PC-9 (cell line): ENCODE results near the gene COMMD2. TPM values are rescaled to one million over a fixed set of nuclear protein-coding genes. Genes with fewer than 3 reads are reported as not detected.

Experiments
- BruUV-seq: library from RNA; stranded (reverse); fragments of 400-500 nt; replicated peaks from 2 replicates; lab custom pipeline; 2021; lab: Mats Ljungman, UMichigan
- CTCF ChIA-PET: fragments of 300-600 bp; sonication (Branson Sonifier 250); formaldehyde crosslinking; loops from one replicate; lab custom pipeline; 2022; ENCODE audit warnings: antibody characterized with exemption; lab: Charles Lee
- POLR2A ChIA-PET: fragments of 300-600 bp; sonication (Branson Sonifier 250); formaldehyde crosslinking; loops from one replicate; lab custom pipeline; 2022; ENCODE audit warnings: antibody characterized with exemption; ENCODE audit not compliant: unreplicated experiment; lab: Charles Lee
- DNase-seq, 2 experiments: peaks; one replicate each; pipeline versions ENCODE4 v3.0.0 to v3.0.0-alpha.2; 2015 to 2022; ENCODE audit warnings: mixed read lengths in 1 of 2
- H2AFZ ChIP-seq: fragments of 200-600 bp; sonication (generic); 2 replicates; pipeline ENCODE4 v1.8.1; 2017; ENCODE audit warnings: antibody characterized with exemption
- H3F3A ChIP-seq: fragments of 200-600 bp; sonication (generic); 2 replicates; pipeline ENCODE4 v1.8.1; 2017; ENCODE audit warnings: antibody characterized with exemption, mild to moderate bottlenecking, low read depth; ENCODE audit not compliant: insufficient read depth
- H3K27ac ChIP-seq: fragments of 200-600 bp; sonication (generic); 2 replicates; pipeline ENCODE4 v1.6.1; 2016; ENCODE audit warnings: mixed run types
- H3K27me3 ChIP-seq: fragments of 200-600 bp; sonication (generic); 2 replicates; pipeline ENCODE4 v1.6.1; 2016; ENCODE audit warnings: low read depth, mixed run types; ENCODE audit not compliant: insufficient read depth
- H3K36me3 ChIP-seq: fragments of 200-600 bp; sonication (generic); 2 replicates; pipeline ENCODE4 v1.6.1; 2016; ENCODE audit warnings: low read depth, mixed run types
- H3K4me1 ChIP-seq: fragments of 200-600 bp; sonication (generic); replicated peaks from 2 replicates; pipeline ENCODE4 v1.6.1; 2016; ENCODE audit warnings: mixed run types; ENCODE audit not compliant: insufficient read depth
- H3K4me2 ChIP-seq: fragments of 200-600 bp; sonication (generic); 2 replicates; pipeline ENCODE4 v1.6.1; 2017; ENCODE audit warnings: mixed run types
- H3K4me3 ChIP-seq: fragments of 200-600 bp; sonication (generic); 2 replicates; pipeline ENCODE4 v1.6.1; 2016; ENCODE audit warnings: mixed run types
- H3K79me2 ChIP-seq: fragments of 200-600 bp; sonication (generic); 2 replicates; pipeline ENCODE4 v1.6.1; 2017; ENCODE audit warnings: low read depth, mixed run types
- H3K9me2 ChIP-seq: fragments of 200-600 bp; sonication (generic); 2 replicates; pipeline ENCODE4 v1.8.1; 2017; ENCODE audit warnings: mild to moderate bottlenecking; ENCODE audit not compliant: insufficient read depth
- H3K9me3 ChIP-seq: fragments of 200-600 bp; sonication (generic); 2 replicates; pipeline ENCODE4 v1.8.1; 2016; ENCODE audit warnings: low read depth; ENCODE audit not compliant: insufficient read depth
- H4K20me1 ChIP-seq: fragments of 200-600 bp; sonication (generic); 2 replicates; pipeline ENCODE4 v1.8.1; 2017; ENCODE audit not compliant: insufficient read depth
- CTCF ChIP-seq: fragments of 200-600 bp; sonication (generic); conservative IDR thresholded peaks from 2 replicates; pipeline ENCODE4 v1.6.1; 2017; ENCODE audit warnings: mixed run types, antibody characterized with exemption, mild to moderate bottlenecking, moderate library complexity
- EZH2 ChIP-seq: fragments of 200-600 bp; sonication (generic); IDR thresholded peaks from 2 replicates; pipeline ENCODE4 v1.8.0; 2017; ENCODE audit warnings: antibody characterized with exemption, low read depth
- intact Hi-C: fragments of 100-400 bp; cut with micrococcal nuclease; formaldehyde crosslinking; loops from one replicate; pipeline ENCODE4 v1.10.0; 2022; ENCODE audit not compliant: unreplicated experiment
- total RNA-seq: library from RNA; stranded (reverse); gene quantifications from 2 replicates; pipeline ENCODE4 v1.2.3, GENCODE V29; 2021

Gene COMMD2
- total RNA-seq, 1 experiment from 2014 or later, result 58.2 TPM

DNA sequence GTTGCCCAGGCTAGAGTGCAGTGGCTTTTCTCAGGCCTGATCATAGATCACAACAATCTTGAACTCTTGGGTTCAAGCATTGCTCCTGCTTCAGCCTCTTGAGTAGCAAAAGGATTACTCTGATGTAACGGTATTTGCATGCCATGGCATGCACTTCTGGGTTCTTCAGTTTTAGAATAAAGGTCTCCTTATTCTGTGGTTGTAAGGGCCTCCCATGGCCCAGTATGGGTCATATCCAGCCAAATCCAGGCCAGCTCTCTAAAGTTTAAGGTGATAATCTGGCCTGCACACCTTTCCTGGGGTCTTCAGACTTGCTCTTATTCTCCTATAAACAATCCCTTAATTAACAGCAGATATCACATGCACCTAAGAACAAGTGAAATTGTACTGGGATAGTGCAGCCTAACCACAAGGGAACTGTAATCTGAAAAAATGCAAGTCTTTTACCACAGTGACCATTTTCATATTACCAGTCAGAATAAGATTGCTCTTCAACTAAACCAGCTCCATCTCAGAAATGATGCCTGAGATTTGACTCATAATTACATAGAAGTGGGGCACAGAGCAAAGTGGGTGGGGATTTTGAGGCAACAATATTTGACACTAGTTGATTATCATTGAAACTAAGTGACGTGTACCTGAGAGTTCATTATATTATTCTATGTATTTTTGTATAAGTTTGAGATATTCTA is 25.4 kb downstream of the COMMD2 start:
- Histone ChIP-seq H3K36me3 (no peaks in the 10 kb centered on the region), H3K27me3 (no peaks in the 10 kb centered on the region), H2AFZ (no peak overlapping the region), H3K9me3 (no peaks in the 10 kb centered on the region), H3K27ac (no peak overlapping the region), H3F3A (no peaks in the 10 kb centered on the region), H3K4me3 (no peak overlapping the region), H3K79me2 (no peaks in the 10 kb centered on the region), H3K9me2 (no peaks in the 10 kb centered on the region), H4K20me1 (no peaks in the 10 kb centered on the region), H3K4me2 (no peak overlapping the region), H3K4me1 (no peaks in the 10 kb centered on the region)
- POLR2A ChIA-PET, result no interaction called here
- intact Hi-C loops, result no loop called here
- BruUV-seq, result no TSS peak
- no peak for DNase-seq
- TF ChIP-seq EZH2, result no peak
- no peak for TF ChIP-seq CTCF
- CTCF ChIA-PET, result no interaction called here

- H3K4me3 ChIP-seq, result no peak overlapping the region
- no peaks in the 10 kb centered on the region; the same call in 1 of the 2 replicates for H3K9me3 ChIP-seq
- no peak for DNase-seq
- ChIA-PET CTCF (interaction anchor here (0.6 to 0.8 kb wide), 3 partner anchors 58 to 140 kb away, joined by 3 to 12 read pairs (median 6); no protein-coding TSS in a partner anchor), POLR2A (no interaction called here)
- no peaks in the 10 kb centered on the region for H3K9me2 ChIP-seq
- H3K36me3 ChIP-seq, result no peaks in the 10 kb centered on the region
- no peaks in the 10 kb centered on the region for H4K20me1 ChIP-seq
- intact Hi-C loops, result no loop called here
- TF ChIP-seq EZH2 (no peak), CTCF (no peak)
- no peaks in the 10 kb centered on the region for H3F3A ChIP-seq
- H3K79me2 ChIP-seq, result no peaks in the 10 kb centered on the region
- H3K4me1 ChIP-seq, result no peaks in the 10 kb centered on the region
- no peak overlapping the region for H2AFZ ChIP-seq
- no peaks in the 10 kb centered on the region for H3K27me3 ChIP-seq
- no peak overlapping the region for H3K27ac ChIP-seq
- H3K4me2 ChIP-seq, result no peak overlapping the region
- no TSS peak for BruUV-seq
Observed at GRCh38 chr3:149723781-149724180, 28.5 kb downstream of the COMMD2 start.

- intact Hi-C loops, result no loop called here
- no peak overlapping the region for H3K4me3 ChIP-seq
- no TSS peak for BruUV-seq
- no peak overlapping the region for H2AFZ ChIP-seq
- 0 out of 2 replicates have a peak, but pooled peaks cover 4% of the 10 kb centered on the region for H3K4me1 ChIP-seq
- no peaks in the 10 kb centered on the region for H3F3A ChIP-seq
- no peaks in the 10 kb centered on the region for H4K20me1 ChIP-seq
- TF ChIP-seq CTCF (no peak), EZH2 (no peak)
- ChIA-PET POLR2A (no interaction called here), CTCF (no interaction called here)
- no peaks in the 10 kb centered on the region for H3K27me3 ChIP-seq
- H3K36me3 ChIP-seq, result no peaks in the 10 kb centered on the region
- no peaks in the 10 kb centered on the region for H3K79me2 ChIP-seq
- no peak for DNase-seq
- H3K4me2 ChIP-seq, result no peak overlapping the region
- no peaks in the 10 kb centered on the region for H3K9me2 ChIP-seq
- no peaks in the 10 kb centered on the region; the same call in 1 of the 2 replicates for H3K9me3 ChIP-seq
- H3K27ac ChIP-seq, result no peak overlapping the region
Observed at GRCh38 chr3:149720918-149721317, 31.4 kb downstream of the COMMD2 start.
